Gastroesophageal sphincter (tissue), 2 donors: ENCODE results near the gene MR1.

Source experiments
- EP300 ChIP-seq: sonication (generic); formaldehyde crosslinking; IDR thresholded peaks from one replicate; pipeline ENCODE4 v1.6.1; 2017; ENCODE audit warnings: antibody characterized with exemption, mild to moderate bottlenecking
- POLR2A ChIP-seq, 2 donors: fragments of 450-650 bp; IDR thresholded peaks; one replicate each; pipeline ENCODE4 v1.6.1; 2017; ENCODE audit warnings: antibody characterized with exemption in 2 of 2, mild to moderate bottlenecking in 2 of 2, moderate library complexity in 1 of 2

DNA sequence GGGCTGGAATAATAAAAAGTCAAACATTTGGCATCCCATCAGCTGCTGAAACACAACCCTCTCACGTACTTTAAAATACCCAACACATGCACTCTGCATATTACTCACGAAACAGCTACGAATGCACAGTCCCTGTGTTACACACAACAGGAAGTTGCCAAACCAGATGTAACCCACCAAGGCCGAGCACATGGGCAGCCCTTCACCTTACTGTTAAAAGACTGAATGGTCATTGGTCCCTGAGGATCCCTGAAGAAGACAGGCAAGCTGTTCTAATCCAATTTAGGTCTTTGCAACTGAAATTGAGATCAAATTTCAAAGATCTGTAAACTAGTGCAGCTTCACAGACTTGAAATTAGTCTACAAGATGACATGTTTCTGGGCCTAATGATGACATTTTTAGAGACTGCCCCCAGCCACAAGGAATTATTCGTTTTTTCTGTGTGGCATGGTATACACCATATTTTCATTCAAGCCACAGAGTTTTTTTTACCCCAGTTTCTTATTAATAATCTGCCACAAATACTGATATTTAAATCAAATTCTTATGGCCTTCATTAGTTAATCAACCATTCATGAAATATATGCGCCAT, 29.1 kb downstream of the MR1 start:
- TF ChIP-seq POLR2A (IDR thresholded peaks at IDR 0.05) (no peak), EP300 (no peak)
